Measurements from ENCODE around the gene MFSD8.

Gene MFSD8

DNA sequence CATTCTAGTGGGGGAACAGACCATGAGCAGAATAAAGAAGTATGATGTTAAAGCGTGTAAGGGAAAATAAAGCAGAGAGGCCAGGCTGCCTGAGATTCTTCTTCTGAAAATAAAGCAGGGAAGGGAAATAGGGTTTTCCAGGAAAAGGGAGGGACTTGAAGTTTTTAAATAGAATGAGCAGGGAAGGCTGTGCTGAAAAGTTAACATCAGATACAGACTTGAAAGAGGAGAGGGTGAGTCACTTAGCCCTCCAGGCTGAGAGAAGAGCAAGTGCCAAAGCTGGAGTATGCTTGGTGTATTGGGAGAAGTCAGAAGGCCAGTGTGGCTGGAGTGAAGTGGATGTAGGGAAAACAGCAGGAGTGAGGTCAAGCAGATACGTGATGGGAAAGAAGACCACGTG, 94.3 kb downstream of the MFSD8 start:
- FAIRE-seq (no peak), DNase-seq (ENCODE audit: insufficient read length, low spot score) (no peak)
- TF ChIP-seq, protein P1, sequence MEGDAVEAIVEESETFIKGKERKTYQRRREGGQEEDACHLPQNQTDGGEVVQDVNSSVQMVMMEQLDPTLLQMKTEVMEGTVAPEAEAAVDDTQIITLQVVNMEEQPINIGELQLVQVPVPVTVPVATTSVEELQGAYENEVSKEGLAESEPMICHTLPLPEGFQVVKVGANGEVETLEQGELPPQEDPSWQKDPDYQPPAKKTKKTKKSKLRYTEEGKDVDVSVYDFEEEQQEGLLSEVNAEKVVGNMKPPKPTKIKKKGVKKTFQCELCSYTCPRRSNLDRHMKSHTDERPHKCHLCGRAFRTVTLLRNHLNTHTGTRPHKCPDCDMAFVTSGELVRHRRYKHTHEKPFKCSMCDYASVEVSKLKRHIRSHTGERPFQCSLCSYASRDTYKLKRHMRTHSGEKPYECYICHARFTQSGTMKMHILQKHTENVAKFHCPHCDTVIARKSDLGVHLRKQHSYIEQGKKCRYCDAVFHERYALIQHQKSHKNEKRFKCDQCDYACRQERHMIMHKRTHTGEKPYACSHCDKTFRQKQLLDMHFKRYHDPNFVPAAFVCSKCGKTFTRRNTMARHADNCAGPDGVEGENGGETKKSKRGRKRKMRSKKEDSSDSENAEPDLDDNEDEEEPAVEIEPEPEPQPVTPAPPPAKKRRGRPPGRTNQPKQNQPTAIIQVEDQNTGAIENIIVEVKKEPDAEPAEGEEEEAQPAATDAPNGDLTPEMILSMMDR (IDR thresholded peaks at IDR 0.05; ENCODE audit: insufficient read depth, missing control alignments) = no peak

DNA sequence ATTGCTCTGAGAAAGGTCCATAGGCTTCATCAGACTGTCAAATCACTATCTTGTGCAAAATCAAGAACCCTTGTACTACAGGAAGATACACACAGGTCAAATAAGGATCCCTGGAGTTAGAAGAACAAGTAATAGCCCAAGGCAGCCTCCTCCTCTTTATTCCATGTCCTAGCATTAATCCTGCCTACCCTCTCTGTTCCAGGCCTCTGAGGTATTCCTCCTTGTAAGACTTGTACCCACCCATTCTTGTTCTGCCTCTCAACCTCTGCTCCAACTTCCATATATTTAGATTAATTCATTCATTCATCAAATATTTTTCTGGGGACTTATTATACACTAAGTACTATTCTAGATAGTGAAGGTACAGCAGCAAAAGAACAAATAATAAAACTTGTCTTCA, 94.7 kb downstream of the MFSD8 start:
- TF ChIP-seq, protein P1 (IDR thresholded peaks at IDR 0.05; ENCODE audit: insufficient read depth, missing control alignments) = no peak
- no peak for FAIRE-seq
- no peak for DNase-seq (ENCODE audit: insufficient read length, low spot score)

DNA sequence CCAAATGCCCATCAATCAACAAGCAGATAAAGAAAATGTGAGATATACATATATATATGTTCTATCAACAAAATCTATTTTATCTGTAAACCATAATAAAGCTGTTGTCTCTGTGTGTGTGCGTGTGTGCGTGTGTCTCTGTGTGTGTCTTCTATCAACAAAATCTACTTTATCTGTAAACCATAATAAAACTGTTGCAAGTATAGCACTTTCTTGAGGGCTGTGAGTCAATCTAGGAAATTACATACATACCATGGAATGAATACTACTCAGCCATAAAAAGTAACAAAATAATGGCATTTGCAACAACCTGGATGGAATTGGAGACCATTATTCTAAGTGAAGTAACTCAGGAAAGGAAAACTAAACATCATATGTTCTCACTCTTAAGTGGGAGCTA, 96.8 kb downstream of the MFSD8 start:
- FAIRE-seq = no peak
- DNase-seq (ENCODE audit: insufficient read length, low spot score) = no peak
- TF ChIP-seq, protein P1 (IDR thresholded peaks at IDR 0.05; ENCODE audit: insufficient read depth, missing control alignments) = no peak

Measured in D721Med (cell line).